Activated naive CD4-positive, alpha-beta T cell (primary cell): ENCODE measurements around the gene WNT9A.

Experiments used
- DNase-seq, 4 experiments: peaks; one replicate each; lab custom pipeline; 2025; lab: John Stamatoyannopoulos, UW

Gene WNT9A

DNA sequence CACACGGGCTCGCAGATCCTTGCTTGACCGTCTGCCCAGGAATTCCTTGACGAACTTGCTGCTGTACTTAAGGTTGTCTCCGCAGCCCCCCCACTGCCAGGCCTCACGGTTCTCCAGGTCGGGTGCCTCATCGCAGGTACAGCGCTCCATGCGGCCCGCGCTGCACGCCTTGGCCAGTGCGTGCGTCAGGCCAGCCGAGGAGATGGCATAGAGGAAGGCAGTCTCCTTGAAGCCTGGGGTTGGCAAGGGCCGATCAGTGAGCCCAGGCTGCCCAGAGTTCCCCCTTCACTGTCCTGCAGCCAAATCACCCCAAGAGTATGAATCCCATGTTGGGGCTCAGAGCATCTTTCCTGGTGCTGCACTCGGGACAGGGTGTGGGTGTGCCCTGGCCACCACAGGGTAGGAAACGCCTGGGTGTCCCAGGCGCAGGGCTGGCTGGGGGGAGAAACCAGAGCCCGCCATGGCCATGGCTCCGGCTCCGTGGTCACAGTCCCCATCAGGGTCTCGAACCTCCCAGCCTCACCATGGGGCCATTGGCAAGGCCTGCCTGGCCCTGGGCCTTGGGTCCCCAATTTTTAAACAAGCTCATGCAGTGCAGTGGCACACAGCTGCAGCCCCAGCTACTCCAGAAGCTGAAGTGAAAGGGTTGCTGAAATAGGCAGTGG lies 23.4 kb downstream of the WNT9A start:
- DNase-seq: no peak

- no peak for DNase-seq
Measured at GRCh38 chr1:227923353-227924167, 24.2 kb downstream of the WNT9A start.

- no peak for DNase-seq
Measured at GRCh38 chr1:227922501-227923352, 25.0 kb downstream of the WNT9A start.

- no peak for DNase-seq
Measured at GRCh38 chr1:227921461-227922185, 26.1 kb downstream of the WNT9A start.

GRCh38 chr1:227920896-227921295 lies 26.8 kb downstream of the WNT9A start:
- no peak for DNase-seq

DNA sequence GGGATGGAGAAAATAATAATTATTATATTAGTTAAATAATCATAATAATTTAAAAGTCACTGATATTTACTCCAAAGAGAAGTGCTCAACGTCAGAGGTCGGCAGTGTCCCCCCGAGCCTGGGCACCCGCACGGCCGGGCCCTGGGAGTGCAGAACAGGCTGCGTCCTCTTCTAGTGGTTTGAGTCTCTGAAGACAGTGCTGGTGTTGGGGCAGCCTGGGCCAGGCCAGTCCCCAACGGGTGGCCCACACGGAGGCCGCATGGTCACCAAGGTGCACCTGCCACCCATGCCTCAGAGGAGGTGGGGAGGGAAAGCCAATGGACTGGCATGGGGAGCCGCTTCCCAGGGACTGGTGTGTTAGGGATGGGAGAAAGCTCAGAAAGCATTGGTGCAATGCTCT lies 27.3 kb downstream of the WNT9A start:
- no peak for DNase-seq

- no peak for DNase-seq
Measured at GRCh38 chr1:227919906-227920305, 27.8 kb downstream of the WNT9A start.

DNA sequence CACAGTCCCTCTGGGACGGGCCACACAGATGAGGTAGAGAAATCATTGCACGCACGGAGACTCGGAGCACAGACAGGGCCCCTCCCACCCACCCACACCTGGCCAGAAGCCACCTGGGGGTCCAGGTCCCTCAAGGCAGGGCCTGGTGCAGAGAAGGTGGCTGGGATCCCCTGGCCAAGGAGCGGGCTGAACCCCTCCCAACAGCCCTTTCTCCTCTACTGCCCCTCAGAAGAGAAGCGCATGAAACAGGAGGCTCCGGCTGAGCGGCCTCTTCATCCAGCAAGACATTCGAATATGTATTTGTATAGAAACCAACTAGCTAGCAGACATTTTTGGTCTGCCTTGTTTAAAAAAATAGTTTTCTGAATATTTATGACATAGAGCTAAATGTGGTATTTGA lies 29.0 kb downstream of the WNT9A start:
- DNase-seq: no peak

- no peak for DNase-seq
Measured at GRCh38 chr1:227918083-227918700, 29.5 kb downstream of the WNT9A start.

- no peak for DNase-seq
Measured at GRCh38 chr1:227917081-227917950, 30.4 kb downstream of the WNT9A start.

- DNase-seq: no peak
Measured at GRCh38 chr1:227916655-227917054, 31.1 kb downstream of the WNT9A start.

DNA sequence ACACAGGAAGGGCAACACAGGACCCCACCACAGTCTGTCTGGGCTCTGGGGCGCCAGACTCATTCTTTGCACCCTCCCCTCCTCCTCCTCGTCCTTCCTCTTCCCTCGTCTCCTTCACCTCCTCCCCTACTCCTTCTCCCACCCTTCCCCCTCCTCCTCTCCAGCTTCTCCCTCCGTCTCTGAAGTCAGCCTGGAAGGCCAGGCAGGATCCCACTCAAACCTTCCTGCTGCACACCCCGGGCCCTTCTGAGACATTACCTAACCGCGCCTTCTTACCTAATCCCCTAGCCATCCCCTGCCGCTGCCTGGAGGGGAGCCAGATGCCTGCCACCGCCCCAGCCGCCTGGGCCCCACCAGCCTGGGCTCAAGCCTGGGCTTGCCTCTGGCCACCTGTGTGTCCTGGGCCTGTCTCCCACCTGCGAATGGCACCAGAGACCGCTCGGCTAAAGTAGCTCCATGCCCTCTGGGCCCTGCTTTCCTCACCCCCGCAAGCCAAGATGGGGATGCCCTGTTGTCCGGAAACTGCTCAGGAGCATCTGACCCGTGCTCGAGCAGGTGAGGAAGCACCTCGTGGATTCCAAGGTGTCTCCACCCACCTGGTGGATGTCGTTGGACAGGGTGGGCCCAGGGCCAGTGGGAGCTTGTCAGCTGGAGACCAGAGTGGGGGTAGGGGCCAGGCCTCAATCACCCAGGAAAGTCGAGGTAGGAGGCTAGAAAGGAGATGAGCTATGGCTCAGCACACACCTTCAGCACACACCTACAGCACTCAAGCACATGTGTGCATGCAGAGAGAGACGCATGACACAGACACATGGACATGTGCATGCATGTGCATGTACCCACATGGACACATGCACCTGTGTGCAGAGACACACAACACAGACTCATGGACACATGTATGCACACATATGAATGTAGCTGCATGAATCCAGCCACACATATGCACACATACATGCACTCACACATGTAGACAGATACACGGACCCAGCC lies 31.9 kb downstream of the WNT9A start:
- DNase-seq: no peak

DNA sequence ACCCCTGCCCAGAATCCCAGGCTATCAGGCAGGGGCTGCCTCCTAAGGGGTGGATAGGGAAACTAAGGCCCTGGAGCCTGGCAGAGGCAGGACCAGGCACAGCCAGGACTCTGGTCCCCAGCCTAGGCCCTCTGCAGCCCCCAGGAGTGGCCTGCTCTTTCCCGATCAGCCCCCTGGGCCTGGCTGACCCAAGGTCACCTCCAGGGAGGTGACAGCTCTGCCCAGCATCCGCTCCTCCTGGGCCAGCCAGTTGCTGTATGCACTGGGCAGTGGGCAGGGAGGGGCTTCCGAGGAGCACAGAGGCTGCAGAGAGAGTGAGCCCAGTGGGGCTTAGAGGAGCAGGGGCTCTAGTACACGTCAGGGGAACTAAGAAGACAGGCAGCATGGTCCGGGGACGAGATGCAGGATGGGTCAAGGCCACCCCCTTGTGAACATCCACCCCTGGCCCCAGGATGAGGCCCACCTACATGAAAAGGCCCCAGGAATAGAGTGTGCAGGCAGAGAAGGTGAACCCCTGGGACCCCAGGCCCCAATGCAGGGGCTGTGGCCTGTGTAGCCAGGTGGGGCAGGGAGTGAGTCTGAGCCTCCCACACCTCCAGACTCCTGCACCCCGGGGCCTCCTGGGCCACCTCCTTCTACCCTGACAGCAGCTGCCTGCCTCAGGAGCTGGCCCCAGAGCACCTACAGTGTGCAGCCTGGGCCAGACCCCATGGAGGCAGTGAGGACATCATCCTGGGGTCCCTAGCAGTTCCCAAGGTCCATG lies 32.8 kb downstream of the WNT9A start:
- DNase-seq: no peak

DNA sequence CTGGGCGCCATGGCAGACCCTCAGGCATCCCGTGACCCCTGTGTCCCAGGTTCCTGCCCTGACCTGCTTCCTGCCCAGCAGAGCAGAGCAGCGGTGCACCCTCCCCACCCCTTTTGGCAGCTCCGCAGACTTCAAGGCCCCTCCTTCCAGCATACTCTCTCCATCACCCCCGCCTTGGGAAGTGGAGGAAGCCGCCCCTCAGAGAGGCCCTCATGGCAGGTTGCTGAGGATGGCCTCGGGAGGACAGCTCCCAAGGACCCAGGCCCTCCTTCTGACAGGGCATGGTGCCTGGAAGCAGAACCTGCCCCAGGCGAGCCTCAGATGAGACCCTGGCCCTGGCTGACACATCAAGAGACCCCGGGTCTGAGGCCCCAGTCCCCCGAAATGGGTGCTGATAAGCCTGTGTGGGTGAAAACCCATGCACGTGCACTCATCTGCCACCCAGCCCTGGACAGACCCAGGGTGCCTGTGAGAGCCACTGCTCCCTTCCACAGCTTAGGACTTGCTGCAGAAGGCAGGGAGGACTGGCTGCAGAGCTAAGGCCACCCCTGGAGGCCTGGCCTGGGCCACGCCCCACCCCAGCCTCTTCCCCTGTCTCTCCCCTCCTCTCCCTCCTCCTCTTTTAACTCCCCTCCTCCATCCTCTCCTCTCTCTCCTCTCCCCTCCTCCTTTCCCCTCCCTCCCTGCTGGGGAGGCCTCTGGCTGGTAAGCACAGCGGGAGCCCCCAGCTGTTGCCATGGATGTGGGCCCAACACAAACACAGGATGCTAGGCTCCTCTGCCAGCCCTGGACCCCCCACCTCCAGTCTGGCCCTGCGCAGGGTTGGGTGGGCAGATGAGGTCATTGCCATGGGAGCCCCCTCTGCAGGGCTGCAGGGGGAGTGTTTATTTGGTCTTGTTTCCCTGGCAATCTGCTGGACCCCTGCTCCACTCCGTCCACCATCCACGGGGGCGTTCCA lies 33.7 kb downstream of the WNT9A start:
- no peak for DNase-seq

DNA sequence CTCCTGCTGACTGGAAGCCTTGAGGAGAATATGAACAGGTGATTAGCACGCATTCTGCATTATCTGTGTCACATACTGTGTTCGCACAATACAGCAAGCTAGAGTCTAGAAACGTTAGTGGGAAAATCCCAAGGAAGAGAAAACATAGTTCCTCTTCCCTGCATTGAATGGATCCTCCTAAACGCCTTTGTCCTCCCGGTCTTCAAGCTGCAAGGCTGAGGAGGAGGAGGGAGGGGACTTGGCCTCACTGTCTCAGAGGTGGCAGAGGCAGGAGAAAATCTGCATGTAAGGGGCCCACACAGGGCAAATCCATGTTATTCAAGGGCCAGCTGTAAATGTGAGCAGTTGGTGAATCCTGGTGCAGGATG lies 34.4 kb downstream of the WNT9A start:
- no peak for DNase-seq

DNA sequence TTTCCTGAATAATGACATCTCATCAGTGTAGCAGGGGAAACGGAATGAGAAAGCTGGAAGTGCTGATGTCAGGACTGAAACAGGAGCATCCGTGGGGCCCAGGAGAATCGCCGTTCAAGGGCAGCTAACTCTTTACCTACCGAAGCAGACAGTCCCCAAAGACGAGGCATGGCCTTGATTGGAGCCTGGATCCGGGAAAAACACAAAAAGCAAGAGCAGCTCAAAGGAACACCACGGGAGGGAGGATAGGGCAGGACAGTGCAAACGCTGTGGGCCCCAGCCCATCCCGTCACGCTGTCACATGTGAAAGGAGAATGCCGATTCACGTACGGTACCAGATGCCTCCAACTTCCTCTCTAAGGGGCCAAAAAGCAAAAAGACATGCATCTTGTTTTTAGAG lies 34.9 kb downstream of the WNT9A start:
- no peak for DNase-seq

DNA sequence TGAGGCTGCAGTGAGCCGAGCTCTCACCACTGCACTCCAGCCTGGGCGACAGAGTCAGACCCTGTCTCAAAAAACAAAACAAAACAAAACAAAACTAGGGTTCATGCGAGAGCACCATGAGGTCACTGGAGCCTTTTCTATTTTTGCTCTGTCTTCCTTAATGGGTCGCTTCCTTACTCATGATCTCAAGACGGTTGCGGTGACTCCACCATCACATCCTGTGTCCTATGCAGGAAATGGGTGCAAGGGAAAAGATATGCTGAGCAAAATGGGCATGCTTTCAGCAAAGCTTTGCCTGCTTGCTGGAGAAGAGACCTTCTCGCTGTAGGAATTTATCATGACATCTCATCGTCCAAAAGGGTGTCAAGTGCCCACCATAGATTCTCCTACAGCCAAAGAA lies 36.4 kb downstream of the WNT9A start:
- no peak for DNase-seq
